ENCODE results near the gene STK33.

- TF ChIP-seq CTCF (IDR thresholded peaks at IDR 0.05) = no peak
- no peak for TF ChIP-seq POLR2A (IDR thresholded peaks at IDR 0.05)
Observed at GRCh38 chr11:8586805-8587204, 7.2 kb downstream of the STK33 start.
